RWPE2 (cell line): Measurements from ENCODE around the gene CARD10.

Source experiments
- ATAC-seq: fragments of 200-7000 bp; cut with Tn5 transposase; 3 replicates; pipeline ENCODE4 v1.9.1; 2021; ENCODE audit warnings: low read depth
- DNase-seq: peaks from one replicate; pipeline ENCODE4 v3.0.0-alpha.2; 2020; ENCODE audit warnings: low spot score
- H3K27ac ChIP-seq: fragments of 450-650 bp; 2 replicates; pipeline ENCODE4 v1.5.1; 2017; ENCODE audit warnings: mild to moderate bottlenecking; ENCODE audit not compliant: poor library complexity, severe bottlenecking
- H3K27me3 ChIP-seq: fragments of 250-450 bp; sonication (Bioruptor Pico); 2 replicates; pipeline ENCODE4 v1.5.1; 2021; ENCODE audit warnings: mild to moderate bottlenecking, moderate library complexity; ENCODE audit not compliant: insufficient read depth, poor library complexity, severe bottlenecking
- H3K36me3 ChIP-seq: fragments of 250-450 bp; sonication (Bioruptor Pico); 2 replicates; pipeline ENCODE4 v1.5.1; 2020; ENCODE audit warnings: low read depth, mild to moderate bottlenecking, moderate library complexity
- H3K4me1 ChIP-seq: fragments of 250-450 bp; sonication (Bioruptor Pico); 2 replicates; pipeline ENCODE4 v1.5.1; 2021; ENCODE audit warnings: mild to moderate bottlenecking, moderate library complexity; ENCODE audit not compliant: insufficient read depth, poor library complexity, severe bottlenecking
- H3K4me3 ChIP-seq: fragments of 250-450 bp; sonication (Bioruptor Pico); 2 replicates; pipeline ENCODE4 v1.5.1; 2021; ENCODE audit warnings: mild to moderate bottlenecking, moderate library complexity; ENCODE audit not compliant: severe bottlenecking
- H3K9me3 ChIP-seq: fragments of 250-450 bp; sonication (Bioruptor Pico); 2 replicates; pipeline ENCODE4 v1.5.1; 2021; ENCODE audit warnings: mild to moderate bottlenecking, moderate library complexity; ENCODE audit not compliant: severe bottlenecking
- TF ChIP-seq, protein P1 (sequence below): fragments of 450-650 bp; IDR thresholded peaks from one replicate; pipeline ENCODE4 v1.5.1; 2017; ENCODE audit warnings: mild to moderate bottlenecking, moderate library complexity; ENCODE audit not compliant: poor library complexity, severe bottlenecking

CARD10 gene

DNA sequence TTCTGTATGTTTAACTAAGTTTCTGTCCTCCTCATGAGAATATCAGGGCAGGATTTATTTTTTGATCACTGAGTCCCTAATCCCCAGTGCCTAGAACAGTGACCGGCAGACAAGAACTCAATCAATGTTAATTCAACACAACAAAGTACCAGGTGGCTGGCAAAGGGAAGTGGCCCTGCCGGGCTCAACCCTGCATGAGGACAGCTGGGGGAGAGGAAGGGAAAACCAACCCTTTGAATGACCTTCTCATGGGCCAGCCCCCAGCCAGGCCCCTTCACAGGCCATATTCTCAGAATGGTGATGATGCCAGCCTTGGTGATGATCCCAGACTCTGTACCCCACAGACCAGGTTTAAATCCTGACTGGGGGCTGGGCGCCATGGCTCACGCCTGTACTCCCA lies 31.6 kb downstream of the CARD10 start:
- H3K4me1 ChIP-seq = no peaks in the 10 kb centered on the region
- no peaks in the 10 kb centered on the region for H3K27me3 ChIP-seq
- H3K27ac ChIP-seq = peak overlapping the region; percentile 1
- H3K4me3 ChIP-seq = no peak overlapping the region
- TF ChIP-seq, protein P1, sequence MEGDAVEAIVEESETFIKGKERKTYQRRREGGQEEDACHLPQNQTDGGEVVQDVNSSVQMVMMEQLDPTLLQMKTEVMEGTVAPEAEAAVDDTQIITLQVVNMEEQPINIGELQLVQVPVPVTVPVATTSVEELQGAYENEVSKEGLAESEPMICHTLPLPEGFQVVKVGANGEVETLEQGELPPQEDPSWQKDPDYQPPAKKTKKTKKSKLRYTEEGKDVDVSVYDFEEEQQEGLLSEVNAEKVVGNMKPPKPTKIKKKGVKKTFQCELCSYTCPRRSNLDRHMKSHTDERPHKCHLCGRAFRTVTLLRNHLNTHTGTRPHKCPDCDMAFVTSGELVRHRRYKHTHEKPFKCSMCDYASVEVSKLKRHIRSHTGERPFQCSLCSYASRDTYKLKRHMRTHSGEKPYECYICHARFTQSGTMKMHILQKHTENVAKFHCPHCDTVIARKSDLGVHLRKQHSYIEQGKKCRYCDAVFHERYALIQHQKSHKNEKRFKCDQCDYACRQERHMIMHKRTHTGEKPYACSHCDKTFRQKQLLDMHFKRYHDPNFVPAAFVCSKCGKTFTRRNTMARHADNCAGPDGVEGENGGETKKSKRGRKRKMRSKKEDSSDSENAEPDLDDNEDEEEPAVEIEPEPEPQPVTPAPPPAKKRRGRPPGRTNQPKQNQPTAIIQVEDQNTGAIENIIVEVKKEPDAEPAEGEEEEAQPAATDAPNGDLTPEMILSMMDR = no peak
- ATAC-seq (no peak), DNase-seq (no peak)
- no peaks in the 10 kb centered on the region for H3K9me3 ChIP-seq
- H3K36me3 ChIP-seq = peaks cover 25% of the 10 kb centered on the region

DNA sequence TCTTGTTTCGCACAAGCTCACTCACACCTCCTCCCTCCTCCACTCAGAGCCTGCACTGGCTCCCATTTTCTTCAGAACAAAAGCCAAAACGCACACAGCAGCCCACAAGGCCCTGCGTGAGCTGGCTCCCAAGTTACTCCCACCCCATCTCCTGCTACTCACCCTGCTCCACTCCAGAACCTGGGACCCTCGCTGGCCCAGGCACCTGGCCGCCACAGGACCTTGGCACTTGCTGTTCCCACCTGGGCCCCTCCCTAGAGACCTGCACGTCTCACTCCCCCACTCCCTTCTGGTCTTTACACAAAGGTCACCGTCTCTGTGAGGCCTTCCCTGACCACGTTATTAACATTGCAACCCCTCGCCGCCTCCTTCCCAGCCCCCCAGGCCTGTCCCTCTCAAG lies 32.1 kb downstream of the CARD10 start:
- H3K27me3 ChIP-seq = no peaks in the 10 kb centered on the region
- H3K4me3 ChIP-seq = no peak overlapping the region
- DNase-seq (no peak), ATAC-seq (no peak)
- no peaks in the 10 kb centered on the region for H3K4me1 ChIP-seq
- peaks cover 21% of the 10 kb centered on the region for H3K36me3 ChIP-seq
- H3K27ac ChIP-seq = peak overlapping the region; percentile 1
- H3K9me3 ChIP-seq = no peaks in the 10 kb centered on the region
- TF ChIP-seq, protein P1 = no peak

DNA sequence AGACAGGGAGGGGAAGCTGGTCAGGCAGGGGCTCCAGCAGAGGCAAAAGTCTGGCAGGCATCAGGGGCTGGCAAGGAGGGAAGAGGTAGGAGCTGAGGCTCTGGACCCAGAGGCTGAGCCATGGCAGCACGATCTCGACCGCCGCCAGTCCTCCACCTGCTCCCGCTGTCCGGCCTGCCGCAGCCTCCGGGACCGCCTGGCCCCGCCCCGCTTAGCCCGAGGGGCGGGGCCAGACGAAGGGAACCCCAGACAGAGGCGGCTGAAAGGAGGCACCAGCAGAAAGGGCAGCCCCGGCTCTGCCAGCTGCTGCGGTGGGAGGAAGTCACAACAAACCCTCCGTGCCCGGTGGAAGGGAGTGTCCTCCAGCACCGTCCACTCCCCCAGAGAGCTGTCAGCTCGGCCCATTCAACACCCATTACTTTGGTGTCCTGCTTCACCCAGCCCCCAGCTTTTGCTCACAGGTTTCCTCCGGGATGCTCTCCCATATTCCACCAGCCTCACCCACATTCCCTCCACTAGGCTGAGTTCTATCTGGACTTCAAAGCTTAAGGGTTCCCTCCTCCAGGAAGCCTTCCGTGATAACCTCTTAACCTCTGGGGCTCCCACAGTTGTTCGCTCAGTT lies 32.9 kb downstream of the CARD10 start, which contains the start of gene MFNG:
Gene MFNG, minus strand, starts transcription at position 161 of the 622 bp plus-strand sequence. CDS start 207 bp downstream, outside the sequence.
- Histone ChIP-seq H3K4me1 (no peaks in the 10 kb centered on the region), H3K27me3 (no peaks in the 10 kb centered on the region), H3K4me3 (no peak within 1 kb of the TSS), H3K36me3 (peaks cover 15% of the 10 kb centered on the region), H3K9me3 (no peaks in the 10 kb centered on the region), H3K27ac (peak within 1 kb of the TSS; percentile 1)
- TF ChIP-seq, protein P1 = no peak
- ATAC-seq (peak; percentile 75), DNase-seq (no peak)

- Histone ChIP-seq H3K27me3 (no peaks in the 10 kb centered on the region), H3K9me3 (no peaks in the 10 kb centered on the region), H3K27ac (no peak overlapping the region), H3K4me1 (no peaks in the 10 kb centered on the region), H3K36me3 (peaks cover 9% of the 10 kb centered on the region), H3K4me3 (no peak overlapping the region)
- ATAC-seq (no peak), DNase-seq (no peak)
- TF ChIP-seq, protein P1 = no peak
Measured at GRCh38 chr22:37485395-37486223, 33.6 kb downstream of the CARD10 start.
